Mucosa of descending colon (tissue), 3 donors: Measurements from ENCODE around the gene FAM50A. TPM values are rescaled to one million over a fixed set of nuclear protein-coding genes. Genes with fewer than 3 reads are reported as not detected.
"Not testable (repeated sequence)": the region's sequence is repeated elsewhere in the genome, so short reads cannot be mapped to it uniquely, and the experiment has no call there.

Experiments
- ATAC-seq: fragments of 200-7000 bp; cut with Tn5 transposase; one replicate; pipeline ENCODE4 v1.9.1; 2020; ENCODE audit warnings: mild to moderate bottlenecking, moderate library complexity
- DNase-seq, 3 donors: peaks; one replicate each; pipeline ENCODE4 v3.0.0-alpha.2; 2020
- H3K36me3 ChIP-seq: fragments of 200-600 bp; one replicate; pipeline ENCODE4 v1.8.0; 2021; ENCODE audit warnings: low read depth, mild to moderate bottlenecking
- H3K4me1 ChIP-seq: fragments of 200-600 bp; one replicate; pipeline ENCODE4 v1.8.0; 2021; ENCODE audit warnings: low read depth, mild to moderate bottlenecking
- H3K4me3 ChIP-seq: fragments of 200-600 bp; one replicate; pipeline ENCODE4 v1.8.0; 2021; ENCODE audit warnings: mild to moderate bottlenecking
- H3K9me3 ChIP-seq: fragments of 200-600 bp; one replicate; pipeline ENCODE4 v1.8.0; 2021; ENCODE audit warnings: mild to moderate bottlenecking
- intact Hi-C, 2 donors: fragments of 100-400 bp; cut with DNase I in 1 of 2; cut with micrococcal nuclease in 1 of 2; formaldehyde crosslinking; loops; one replicate each; pipeline versions ENCODE4 v1.11.0 to v1.11.1; 2022; cut with DNase I, micrococcal nuclease
- total RNA-seq, 3 donors: library from RNA; stranded (reverse); fragmentation: NEBNext Ultra II Directional in 2 of 3; extraction: Animal tissue kit (Norgen Biotek cat#: 25700) in 2 of 3; gene quantifications; one replicate each; pipeline versions ENCODE4 v1.2.1 to v1.2.4, GENCODE V29; 2021 to 2023
- TF ChIP-seq, protein P1 (sequence below): fragments of 200-600 bp; IDR thresholded peaks from one replicate; pipeline ENCODE4 v1.8.0; 2022; ENCODE audit warnings: antibody characterized with exemption, mild to moderate bottlenecking
- donor health status: DM: no; HTN: no; CAD: no; lungs with moderate emphysema.
- donor health status: DM: no; HTN: no; CAD: no.
- donor health status: DM: no; HTN: yes; CAD: no.

FAM50A gene
- total RNA-seq, 3 donors from 2014 or later, result 46.2 to 65.1 (median 50.5) TPM

- TF ChIP-seq, protein P1, sequence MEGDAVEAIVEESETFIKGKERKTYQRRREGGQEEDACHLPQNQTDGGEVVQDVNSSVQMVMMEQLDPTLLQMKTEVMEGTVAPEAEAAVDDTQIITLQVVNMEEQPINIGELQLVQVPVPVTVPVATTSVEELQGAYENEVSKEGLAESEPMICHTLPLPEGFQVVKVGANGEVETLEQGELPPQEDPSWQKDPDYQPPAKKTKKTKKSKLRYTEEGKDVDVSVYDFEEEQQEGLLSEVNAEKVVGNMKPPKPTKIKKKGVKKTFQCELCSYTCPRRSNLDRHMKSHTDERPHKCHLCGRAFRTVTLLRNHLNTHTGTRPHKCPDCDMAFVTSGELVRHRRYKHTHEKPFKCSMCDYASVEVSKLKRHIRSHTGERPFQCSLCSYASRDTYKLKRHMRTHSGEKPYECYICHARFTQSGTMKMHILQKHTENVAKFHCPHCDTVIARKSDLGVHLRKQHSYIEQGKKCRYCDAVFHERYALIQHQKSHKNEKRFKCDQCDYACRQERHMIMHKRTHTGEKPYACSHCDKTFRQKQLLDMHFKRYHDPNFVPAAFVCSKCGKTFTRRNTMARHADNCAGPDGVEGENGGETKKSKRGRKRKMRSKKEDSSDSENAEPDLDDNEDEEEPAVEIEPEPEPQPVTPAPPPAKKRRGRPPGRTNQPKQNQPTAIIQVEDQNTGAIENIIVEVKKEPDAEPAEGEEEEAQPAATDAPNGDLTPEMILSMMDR, result peak; percentile 73
- intact Hi-C loops, result no loop called here
- H3K36me3 ChIP-seq, result no peaks in the 10 kb centered on the region
- H3K9me3 ChIP-seq, result no peaks in the 10 kb centered on the region
- DNase-seq (peak; percentile 88 to 92 (median 91)), ATAC-seq (peak; percentile 73)
- peak overlapping the region; percentile 46 for H3K4me3 ChIP-seq
- peaks cover 4% of the 10 kb centered on the region for H3K4me1 ChIP-seq
These were observed 45.0 kb upstream of the FAM50A start for GRCh38 chrX:154398668-154399526.

GRCh38 chrX:154399527-154400368 lies 44.2 kb upstream of the FAM50A start:
- ATAC-seq (no peak), DNase-seq (no peak)
- TF ChIP-seq, protein P1, result no peak
- intact Hi-C loops, result no loop called here
- H3K9me3 ChIP-seq, result no peaks in the 10 kb centered on the region
- peaks cover 4% of the 10 kb centered on the region for H3K4me1 ChIP-seq
- no peak overlapping the region for H3K4me3 ChIP-seq
- no peaks in the 10 kb centered on the region for H3K36me3 ChIP-seq

GRCh38 chrX:154400369-154400817 lies 43.5 kb upstream of the FAM50A start:
- DNase-seq, ATAC-seq, intact Hi-C loops, H3K4me3 ChIP-seq, H3K36me3 ChIP-seq, H3K4me1 ChIP-seq, H3K9me3 ChIP-seq: not testable (repeated sequence)

DNA sequence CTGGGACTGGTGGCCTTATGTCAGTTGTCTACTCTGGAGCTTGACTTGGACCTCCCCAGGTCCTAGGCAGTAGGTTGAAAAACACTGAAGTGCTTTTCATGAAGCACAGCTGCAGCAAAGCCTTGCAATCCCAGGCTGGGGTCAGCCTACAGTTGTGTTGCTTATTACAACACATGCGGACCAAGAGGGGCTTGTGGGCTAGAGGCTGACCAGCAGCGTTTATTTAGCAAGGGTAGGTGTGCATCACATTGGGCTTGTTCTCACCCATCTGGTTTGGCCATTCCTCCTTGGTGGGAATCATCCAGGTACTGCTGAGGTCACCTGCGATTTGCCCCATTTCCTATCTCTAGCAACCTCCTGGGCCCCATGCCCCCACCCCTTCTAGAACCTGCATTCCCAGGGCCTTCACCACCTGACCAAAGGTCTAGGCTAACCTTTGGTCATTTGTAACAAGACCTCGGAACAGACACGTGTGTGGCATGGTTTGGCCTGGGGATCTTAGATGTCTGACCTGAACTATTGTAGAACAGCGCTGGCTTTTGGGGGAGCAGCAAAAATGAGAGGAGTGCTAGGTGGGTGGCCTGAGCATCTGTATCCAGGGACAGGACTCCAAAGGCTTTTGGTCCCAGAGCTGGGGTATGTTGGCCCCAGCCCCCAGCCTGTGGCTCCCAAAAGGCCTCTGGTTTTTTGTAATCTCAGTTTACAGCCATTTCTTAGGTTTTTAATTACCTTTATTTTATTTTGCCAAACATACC lies 42.7 kb upstream of the FAM50A start:
- DNase-seq (no peak), ATAC-seq (no peak)
- Histone ChIP-seq H3K9me3 (no peaks in the 10 kb centered on the region), H3K4me3 (no peak overlapping the region), H3K4me1 (peaks cover 4% of the 10 kb centered on the region), H3K36me3 (no peaks in the 10 kb centered on the region)
- TF ChIP-seq, protein P1, result no peak
- intact Hi-C loops, result no loop called here

DNA sequence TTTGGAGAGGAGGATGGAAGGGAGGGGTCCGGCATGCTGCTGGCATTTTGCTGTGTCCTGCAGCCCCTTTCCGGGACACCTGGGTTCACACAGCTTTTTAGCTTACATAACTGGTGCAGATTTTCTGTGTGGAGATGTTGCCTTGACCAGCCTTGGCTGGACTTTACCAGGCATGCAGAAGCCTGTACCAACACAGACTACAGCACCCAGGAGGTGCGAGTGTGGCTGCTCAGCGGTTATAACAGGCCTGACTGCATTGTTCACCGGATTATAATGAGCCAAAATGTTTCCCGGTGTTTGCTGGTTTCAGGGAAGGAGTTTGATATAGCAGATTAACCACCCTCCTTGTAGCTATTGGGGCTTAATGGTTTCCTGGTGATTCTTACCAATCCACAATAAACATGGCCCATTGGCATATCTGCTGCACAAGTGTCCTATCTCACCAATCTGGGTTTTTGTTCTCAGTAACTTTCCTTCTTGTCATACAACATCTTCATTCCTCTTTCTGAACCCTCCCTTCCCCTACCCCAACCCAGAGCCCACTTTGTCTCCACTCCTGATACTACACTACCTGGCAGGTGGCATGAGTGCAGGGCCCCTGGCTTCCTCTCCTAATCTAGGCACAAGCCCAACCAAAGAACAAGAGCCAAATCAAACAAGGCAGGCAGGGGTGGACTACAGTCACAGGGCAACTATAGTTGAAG lies 41.9 kb upstream of the FAM50A start:
- no peak for ATAC-seq
- H3K36me3 ChIP-seq, result no peaks in the 10 kb centered on the region
- H3K9me3 ChIP-seq, result no peaks in the 10 kb centered on the region
- H3K4me1 ChIP-seq, result peaks cover 4% of the 10 kb centered on the region
- H3K4me3 ChIP-seq, result no peak overlapping the region
- no peak for DNase-seq
- TF ChIP-seq, protein P1, result no peak
- intact Hi-C loops, result no loop called here
